Naive thymus-derived CD8-positive, alpha-beta T cell (primary cell): ENCODE data around the gene MDM1. TPM values are rescaled to one million over a fixed set of nuclear protein-coding genes. Genes with fewer than 3 reads are reported as not detected.

Source experiments
- polyA plus RNA-seq, 3 donors: library from polyadenylated mRNA; unstranded; fragments of 300-500 nt; fragmentation: Illumina TruSeq; gene quantifications; one replicate each; pipeline ENCODE4 v1.2.3, GENCODE V29; 2021
- total RNA-seq, 8 experiments: library from RNA in 2 of 8; stranded (reverse) in 2 of 8; gene quantifications; one replicate each; pipeline ENCODE4 v1.2.3 and lab custom pipeline; 2021 to 2026

The MDM1 gene
- total and polyA plus RNA-seq, 5 experiments from 2014 or later, result 16.2 to 34.6 (median 20.8) TPM

Other genes starting within 250 kb of the MDM1 start
- gene IFNG, start 172.6 kb downstream of the MDM1 start, total RNA-seq, result not detected
- 1 to 10 TPM in 1 of 3 donors, under 1 TPM in 1, not detected in 1; 0.27 to 8.6 TPM for gene IFNG, start 172.6 kb downstream of the MDM1 start, polyA plus RNA-seq
- gene IL26, start 106.6 kb downstream of the MDM1 start, total RNA-seq, result not detected
- under 1 TPM in 1 of 3 donors, not detected in 2; 0.54 TPM for gene IL26, start 106.6 kb downstream of the MDM1 start, polyA plus RNA-seq
- gene IL22, start 78.8 kb downstream of the MDM1 start, total RNA-seq, result not detected
- gene IL22, start 78.8 kb downstream of the MDM1 start, polyA plus RNA-seq, result not detected